Embryonic facial prominence (tissue), 1 donor: Measurements from ENCODE around the gene VPS9D1.

Experiments
- DNase-seq: peaks from one replicate; pipeline ENCODE4 v3.0.0-alpha.2; 2016; ENCODE audit errors: extremely low spot score

Gene VPS9D1, protein sequence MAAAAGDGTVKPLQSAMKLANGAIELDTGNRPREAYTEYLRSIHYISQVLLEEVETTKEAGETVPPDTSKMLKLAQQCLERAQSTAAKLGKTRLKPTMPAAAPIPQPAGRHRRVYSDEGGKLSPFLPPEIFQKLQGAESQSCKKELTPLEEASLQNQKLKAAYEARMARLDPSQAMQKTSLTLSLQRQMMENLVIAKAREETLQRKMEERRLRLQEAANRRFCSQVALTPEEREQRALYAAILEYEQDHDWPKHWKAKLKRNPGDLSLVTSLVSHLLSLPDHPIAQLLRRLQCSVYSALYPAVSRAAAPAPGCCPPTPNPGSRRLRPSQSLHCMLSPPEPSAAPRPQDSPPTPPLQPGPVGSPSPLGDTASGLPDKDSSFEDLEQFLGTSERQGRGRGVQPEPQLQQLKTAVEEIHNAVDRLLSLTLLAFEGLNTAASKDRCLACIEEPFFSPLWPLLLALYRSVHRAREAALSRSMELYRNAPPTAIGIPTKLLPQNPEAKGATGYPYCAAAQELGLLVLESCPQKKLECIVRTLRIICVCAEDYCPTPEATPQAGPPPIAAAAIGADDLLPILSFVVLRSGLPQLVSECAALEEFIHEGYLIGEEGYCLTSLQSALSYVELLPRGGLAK

DNA sequence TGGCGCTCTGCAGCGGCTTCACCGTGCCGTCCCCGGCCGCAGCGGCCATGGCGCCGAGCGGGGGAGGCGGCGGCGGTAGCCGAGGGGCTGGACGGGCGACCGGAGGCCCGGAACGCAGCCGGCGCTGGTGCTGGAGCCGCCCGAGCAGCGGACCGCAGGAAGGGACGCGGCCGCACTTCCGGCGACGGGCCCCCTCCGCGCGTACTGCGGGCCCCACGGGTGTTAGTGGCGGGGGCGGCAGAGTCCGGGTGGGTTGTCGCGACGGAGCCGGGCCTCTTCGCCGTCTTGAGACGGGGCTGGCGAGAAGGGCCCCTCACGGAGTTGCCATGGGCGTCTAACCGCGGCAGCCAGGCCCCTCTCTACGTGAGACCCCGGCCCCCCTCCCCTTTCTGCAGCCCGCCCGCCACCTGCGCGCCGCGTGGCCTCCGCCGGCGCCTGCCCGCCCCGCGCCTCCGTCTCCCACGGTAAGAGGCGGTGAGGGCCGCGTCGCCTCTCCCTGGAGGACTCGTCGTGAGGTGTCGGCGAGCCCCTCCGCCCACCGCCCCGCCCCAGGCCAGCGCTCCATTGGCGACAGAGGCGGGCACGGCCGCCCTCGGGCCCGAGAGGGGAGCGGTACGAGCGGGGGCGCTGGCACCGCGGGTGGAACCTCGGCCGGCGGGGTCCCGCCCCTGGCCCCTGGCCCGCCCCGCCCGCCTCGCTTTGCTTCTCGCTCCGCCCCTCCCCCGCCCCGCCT lies at the start of gene VPS9D1, which contains the start of gene ZNF276:
Gene VPS9D1, minus strand, starts transcription at position 86 of the 733 bp plus-strand sequence. Its CDS starts 37 bp downstream, at position 49.
Gene ZNF276, plus strand, starts transcription at position 725 of the 733 bp plus-strand sequence. CDS start 104 bp downstream, outside the sequence.
- peak; percentile 36 for DNase-seq

DNA sequence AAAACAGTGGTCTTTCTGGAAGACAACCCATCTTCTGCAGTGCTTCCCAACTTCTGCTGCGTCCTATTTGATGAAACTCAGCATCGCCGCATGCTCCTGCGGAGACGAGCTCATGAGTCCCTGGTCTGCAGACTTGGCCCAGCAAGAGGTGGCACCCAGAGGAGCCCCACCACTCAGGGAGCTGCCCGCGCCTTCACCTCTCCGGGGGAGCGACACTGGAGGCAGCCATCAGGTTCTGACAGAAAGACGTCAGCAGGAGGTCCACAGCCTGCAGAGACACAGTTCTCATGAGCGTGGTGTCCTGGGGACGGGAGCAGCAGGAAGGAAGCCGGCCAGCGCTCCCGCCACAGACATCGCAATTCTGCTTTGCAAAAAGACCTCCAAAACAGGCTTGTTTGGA lies 49.7 kb upstream of the VPS9D1 start:
- DNase-seq = no peak

DNA sequence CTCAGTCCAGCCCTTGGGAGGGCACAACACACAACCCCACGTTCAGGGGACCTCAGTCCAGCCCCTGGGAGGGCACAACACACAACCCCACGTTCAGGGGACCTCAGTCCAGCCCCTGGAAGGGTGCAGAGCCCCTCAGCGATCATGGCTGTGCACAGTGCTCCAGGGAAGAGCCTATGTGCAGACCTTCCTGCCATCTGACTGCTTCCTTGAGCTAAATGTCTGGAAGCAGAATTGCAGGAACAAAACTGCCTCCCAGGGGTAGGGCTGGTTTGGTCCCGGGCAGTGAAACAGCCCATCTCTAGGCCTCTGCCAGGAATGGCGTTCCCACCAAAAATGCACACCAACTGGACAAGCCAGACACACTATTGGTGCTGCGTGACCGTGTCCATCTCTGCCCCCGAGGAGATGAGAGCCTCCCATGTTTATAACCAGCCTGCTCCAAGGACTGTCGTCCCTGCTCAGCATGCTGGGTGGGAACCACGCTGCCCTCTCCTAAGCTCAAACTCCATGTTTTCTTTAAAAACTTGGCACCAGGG lies 44.7 kb upstream of the VPS9D1 start:
- DNase-seq = no peak

DNA sequence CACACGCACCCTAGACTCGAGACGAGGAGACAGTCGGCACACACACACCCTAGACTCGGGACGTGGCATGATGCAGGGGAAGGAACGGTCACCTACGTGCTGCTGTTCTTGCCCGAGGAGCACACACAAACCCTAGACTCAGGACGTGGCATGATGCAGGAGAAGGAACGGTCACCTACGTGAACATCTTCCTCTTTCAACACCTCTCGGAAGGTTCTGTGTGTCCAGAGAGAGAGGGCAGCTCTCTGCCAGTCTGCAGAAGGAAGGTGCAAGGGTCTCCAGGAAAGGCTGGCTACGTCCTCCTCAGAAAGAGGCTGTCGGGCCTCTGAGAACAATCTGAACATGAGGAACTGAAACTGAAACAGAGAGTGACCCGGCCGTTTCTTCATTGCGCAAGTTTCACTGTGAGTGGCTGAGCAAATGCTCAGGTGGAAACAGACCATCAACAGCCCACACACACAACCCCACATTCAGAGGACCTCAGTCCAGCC lies 44.1 kb upstream of the VPS9D1 start:
- no peak for DNase-seq

DNA sequence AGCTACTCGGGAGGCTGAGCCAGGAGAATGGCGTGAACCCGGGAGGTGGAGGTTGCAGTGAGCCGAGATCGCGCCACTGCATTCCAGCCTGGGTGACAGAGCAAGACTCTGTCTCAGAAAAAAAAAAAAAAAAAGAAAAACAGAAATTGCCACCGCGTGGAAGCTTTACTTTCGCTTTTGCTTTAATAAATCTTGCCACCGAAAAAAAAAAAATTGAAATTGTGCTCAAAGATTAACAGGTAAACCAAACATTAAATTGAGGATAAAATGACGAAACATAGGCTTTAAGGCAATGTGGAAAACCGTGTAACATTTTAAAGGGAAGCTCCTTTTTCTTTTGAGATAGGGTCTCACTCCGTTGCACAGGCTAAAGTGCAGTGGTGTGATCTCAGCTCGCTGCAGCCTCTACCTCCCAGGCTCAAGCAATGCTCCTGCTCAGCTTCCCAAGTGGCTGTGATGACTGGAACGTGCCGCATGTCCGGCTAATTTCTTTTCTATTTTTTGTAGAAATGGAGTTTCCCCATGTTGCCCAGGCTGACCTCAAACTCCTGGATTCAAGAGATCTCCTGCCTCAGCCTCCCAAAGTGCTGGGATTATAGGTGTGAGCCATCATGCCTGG lies 40.7 kb upstream of the VPS9D1 start:
- no peak for DNase-seq

DNA sequence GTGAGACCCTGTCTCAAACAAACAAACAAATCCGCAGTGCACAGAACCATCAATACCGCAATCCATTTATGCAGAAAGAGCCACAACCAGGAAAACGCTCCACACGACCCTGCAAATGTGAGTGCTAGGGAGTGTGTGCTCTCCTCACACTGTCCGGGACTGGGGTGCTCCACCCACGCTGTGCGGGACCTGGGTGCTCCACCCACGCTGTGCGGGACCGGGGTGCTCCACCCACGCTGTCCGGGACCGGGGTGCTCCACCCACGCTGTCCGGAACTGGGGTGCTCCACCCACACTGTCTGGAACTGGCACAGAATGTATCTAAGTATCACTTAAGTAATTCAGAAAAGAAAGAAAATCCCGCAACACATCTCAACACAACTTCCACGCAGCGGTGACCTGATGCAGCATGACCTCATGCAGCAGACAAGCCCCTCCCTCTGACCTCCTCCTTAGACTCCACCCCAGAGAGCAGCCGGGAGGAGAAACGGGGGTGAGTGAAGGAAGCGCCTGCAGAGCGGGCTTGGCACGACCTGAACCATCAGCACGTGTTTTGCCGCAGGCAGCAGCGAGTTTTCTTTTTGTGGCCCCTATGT lies 39.1 kb upstream of the VPS9D1 start:
- DNase-seq = no peak

DNA sequence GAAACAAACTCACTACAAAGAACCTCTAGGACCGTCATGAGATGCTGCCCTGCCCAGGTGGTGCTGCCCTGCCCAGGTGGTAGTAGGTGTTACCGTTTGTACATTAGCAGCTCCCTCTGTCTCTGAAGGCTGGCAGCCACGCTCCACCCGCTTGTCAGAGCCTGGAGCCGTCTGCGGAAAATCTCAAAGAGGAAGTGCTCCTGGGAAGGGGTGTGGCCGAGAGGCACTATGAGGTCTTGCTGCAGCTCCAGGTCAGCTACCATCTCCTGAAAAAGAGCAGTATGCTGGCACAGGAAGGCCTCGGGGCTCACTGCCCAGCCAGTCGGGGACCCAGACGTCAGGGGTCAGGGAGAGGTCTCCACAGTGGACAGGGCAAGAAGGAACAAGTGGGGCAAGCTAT lies 28.9 kb upstream of the VPS9D1 start:
- no peak for DNase-seq

DNA sequence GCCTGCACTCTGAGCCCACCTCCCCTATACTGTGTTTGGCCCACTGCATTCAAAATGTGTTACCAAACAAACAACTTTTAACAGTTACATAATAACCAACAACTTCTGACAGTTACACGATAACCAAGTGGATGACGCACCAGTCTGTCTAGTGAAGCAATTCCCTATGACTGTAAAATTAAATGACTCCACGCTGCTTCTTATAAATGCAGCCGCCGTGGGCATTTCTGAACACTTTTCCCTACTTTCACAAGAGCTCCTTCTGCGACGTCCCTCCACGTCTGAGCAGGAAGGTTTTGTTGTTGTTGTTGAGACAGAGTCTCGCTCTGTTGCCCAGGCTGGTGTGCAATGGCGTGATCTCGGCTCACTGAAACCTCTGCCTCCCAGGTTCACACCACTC lies 28.2 kb upstream of the VPS9D1 start:
- no peak for DNase-seq

DNA sequence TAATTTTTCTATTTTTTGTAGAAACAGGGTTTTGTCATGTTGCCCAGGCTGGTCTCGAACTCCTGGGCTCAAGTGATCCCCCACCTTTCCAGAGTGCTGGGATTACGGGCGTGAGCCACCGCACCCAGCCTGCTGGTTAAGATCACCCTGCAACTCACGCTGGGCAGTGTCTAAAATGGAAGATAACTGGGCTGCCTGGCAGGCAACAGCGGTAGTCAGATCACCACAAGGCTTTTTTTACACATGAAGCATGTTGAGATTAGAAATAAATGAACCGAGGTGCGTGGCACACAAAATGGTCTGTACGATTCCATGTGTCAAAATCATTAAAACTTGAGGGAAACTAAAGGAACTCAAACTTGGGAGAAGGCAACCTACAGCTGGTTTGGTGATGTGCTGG lies 27.4 kb upstream of the VPS9D1 start:
- DNase-seq = no peak

DNA sequence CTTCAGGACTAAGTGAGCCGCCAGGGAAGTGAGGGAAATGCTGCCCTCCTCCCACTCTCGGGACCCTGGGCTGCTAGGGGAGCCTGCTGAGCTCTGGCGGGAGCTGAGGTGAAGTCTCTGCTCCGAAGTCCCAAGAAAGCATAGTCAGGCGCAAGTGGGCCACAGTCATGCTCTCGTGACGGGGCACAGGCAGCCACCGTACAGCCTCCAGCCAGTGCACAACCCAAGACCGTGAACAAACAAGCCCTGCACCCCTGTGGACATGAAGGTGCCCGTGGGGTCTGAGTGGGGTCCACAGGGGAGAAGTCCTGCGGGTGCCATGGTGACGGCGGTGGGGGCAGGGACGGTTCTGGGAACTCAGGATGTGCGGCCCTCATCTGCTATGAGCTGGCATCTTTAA lies 25.3 kb upstream of the VPS9D1 start:
- DNase-seq = no peak

DNA sequence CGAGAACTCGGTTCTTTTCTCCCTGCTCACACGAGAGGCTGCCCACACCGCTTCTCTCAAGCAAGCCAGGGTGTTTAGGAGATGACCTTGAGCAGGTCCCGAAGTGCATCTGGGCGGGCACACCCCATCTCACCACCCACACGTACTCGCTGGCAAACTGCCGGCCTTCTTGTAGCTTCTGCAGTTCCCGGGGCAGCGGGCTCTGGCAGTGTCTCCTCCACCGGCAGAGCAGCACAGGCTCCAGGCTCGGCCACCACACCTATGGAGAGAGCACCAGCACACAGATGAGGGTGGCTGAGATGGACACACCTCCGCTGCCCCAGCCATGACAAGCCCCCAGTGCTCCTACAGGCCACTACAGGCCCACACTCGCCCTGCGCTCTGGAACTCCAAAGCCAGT lies 24.1 kb upstream of the VPS9D1 start:
- DNase-seq = no peak

DNA sequence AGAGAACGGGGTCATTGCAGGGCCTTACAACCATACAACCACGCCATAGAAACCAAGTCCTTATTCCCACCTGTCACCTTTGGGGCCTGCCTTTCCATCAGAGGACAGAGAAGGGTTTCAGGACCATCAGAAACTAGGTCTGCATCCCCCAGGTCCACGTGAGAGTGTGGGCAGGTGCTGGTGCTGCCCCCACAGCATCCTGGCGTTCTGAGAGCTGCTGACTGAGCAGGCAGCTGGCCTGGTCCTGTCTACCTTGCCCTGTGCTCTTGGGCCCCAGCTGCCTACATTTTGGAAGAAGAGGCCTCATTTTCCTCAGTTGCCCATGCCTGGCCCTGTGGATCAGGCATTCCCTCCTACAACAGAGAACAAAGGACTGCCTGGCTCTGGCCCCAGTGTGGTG lies 22.2 kb upstream of the VPS9D1 start:
- DNase-seq = no peak

DNA sequence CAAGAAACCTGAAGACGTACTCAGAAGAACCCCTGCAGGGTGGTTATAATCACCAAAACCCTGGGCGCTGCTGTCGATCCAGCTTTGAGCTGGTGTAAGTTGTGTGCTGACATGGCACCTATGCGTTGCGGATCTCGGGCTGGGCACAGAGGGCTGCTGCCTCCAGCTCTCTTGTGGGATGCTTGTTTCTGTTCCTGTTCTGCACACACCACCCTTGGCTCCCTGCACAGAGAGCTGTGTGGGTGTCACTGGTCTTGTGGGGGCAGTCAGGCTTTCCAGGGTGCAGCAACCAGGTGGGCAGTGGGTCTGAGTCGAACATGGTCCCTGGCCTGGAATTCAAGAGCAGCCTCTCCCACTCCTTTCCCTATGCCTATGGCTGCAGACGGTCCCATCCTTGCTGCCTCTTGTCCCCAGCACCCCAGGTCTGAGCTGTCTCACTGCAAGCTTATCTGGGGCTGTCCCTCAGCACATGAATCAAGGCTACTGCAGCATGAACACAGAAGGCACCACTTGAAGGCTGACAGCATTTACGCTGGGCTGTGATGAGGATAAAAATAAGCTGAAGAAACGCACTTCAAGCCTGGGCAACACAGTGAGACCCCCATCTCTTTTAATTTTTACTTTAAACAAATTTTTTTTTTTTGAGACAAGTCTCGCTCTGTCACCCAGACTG lies 20.8 kb upstream of the VPS9D1 start:
- no peak for DNase-seq

DNA sequence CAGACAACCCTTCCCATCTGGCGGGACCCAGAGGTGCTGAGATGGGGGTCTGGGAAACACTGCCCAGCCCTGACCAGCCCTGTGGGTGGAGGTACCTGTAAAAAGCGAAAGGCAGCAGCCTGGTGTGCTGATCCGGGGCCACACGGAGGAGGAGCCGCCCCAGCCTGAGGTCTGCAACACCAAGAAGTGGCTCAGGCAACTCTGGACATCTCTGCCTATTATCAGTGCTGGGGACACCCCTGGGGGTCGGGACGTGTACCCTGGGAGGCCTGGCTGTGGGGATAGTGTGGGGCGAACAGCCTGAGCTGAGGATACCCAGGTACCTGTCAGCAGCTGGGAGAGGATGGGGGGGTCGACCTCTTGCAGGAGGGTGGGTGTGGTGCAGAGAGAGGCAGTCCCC lies 18.7 kb upstream of the VPS9D1 start:
- no peak for DNase-seq

DNA sequence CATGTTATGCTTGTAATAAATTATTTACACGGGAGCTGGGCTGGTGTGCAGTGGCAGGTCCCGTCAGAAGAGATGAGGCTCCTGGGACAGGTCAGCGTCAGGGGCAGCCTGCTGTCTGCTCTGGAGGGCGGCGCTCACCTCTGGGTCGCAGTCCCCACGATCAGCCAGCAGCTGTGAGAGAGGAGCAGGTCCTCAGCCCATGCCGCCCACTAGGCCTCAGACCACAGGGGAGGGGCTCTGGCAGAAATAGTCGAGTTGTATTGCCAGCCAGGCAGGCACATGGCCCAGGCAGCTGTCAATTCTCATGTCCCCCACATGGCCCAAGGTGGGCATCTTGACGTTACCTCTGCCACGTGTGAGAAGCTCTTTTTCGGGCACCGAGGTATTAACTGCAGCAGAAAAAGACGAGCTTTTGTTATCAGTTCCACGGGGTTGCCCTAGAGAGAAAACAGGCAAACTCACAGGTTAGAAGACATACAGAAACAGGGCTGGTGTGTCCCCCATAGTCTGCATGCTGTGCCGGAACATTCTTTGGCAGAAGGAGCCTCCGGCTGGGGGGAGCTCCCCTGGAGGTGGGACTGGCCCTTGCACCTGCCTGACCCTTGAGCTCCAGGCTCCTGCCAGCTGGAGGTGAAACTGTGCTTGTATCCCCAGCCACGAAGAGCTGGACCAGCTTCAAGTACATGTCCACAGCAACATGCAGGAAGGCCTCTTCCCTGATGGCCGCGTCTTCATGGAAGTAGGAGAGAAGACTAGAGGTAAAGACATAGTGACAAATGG lies 18.0 kb upstream of the VPS9D1 start:
- no peak for DNase-seq

DNA sequence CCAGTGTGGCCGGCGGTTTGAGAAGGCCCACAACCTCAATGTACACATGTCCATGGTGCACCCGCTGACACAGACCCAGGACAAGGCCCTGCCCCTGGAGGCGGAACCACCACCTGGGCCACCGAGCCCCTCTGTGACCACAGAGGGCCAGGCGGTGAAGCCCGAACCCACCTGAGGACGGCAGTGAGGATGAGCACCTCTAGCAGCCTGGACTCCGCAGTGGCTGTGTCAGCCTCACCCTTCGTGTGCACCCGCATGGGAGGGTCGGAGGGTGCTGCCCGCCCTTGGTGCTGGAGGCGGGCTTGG lies 17.3 kb upstream of the VPS9D1 start:
- DNase-seq = no peak

DNA sequence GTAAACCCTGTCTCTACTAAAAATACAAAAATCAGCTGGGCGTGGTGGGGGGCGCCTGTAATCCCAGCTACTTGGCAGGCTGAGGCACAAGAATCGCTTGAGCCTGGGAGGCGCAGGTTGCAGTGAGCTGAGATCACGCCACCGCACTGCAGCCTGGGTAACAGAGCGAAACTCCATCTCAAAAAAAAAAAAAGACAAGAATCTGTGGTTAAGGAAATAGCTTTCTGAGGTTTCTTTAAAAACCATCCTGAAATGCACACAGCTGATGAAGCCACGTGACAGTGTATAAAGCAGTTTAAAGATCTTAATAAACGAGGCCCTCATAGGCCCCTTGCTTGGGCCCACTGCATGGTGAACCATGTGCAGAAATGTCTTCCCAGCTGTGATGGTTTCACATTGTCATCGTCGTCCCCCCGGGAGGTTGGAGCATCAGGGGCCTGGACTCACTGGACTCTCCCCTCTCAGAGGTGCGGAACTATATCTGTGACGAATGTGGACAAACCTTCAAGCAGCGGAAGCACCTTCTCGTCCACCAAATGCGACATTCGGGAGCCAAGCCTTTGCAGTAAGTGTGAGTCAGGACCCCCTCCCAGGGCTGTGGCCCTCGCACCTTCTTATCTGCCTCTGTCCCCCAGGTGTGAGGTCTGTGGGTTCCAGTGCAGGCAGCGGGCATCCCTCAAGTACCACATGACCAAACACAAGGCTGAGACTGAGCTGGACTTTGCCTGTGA lies 16.8 kb upstream of the VPS9D1 start:
- no peak for DNase-seq

DNA sequence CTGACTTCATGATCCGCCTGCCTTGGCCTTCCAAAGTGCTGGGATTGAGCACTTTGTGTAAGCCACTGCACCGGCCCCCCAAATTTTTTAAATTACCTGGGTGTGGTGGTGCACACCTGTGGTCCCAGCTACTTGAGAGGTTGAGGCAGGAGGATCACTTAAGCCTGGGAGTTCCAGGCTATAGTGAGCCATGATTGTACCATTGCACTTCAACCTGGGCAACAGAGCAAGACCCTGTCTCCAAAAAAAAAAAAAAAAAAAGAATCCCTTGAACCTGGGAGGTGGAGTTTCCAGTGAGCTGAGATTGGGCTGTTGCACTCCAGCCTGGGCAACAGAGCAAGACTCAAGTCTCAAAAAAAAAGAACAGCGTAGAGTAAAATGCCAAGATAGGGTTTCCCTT lies 15.9 kb upstream of the VPS9D1 start:
- DNase-seq = no peak

DNA sequence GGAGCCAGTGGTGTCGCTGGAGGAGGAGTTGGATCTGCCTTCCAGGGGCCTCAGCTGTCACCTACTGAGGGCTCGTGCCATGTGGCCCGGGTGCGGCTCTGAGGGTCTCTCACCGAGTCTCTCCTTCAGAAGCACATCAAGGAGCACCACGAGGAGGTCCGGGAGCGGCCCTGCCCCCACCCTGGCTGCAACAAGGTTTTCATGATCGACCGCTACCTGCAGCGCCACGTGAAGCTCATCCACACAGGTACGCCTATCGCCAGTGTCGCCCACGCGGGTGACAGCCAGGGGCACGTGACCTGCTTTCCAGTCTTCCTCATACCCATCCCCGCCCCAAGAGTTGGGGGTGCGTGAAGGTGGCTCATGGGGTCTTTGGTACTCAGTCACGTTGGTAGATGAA lies 13.1 kb upstream of the VPS9D1 start:
- no peak for DNase-seq

DNA sequence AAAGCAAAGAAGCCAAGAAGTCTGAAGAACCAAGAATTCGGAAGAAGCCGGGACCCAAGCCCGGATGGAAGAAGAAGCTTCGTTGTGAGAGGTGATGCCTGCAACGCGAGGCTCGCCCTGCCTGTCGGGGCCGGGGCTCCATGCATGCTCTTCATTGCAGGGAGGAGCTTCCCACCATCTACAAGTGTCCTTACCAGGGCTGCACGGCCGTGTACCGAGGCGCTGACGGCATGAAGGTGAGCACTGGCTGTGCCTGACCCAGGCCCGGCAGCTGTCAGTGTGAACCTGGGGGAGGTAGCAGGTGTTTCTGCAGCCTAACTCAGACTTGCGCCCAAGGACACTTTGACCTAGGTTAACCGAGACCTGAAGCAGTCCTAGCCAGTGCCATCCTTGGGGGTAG lies 12.6 kb upstream of the VPS9D1 start:
- DNase-seq = no peak
